OCI-LY3 (cell line): ENCODE results near the gene RFTN2.

Experiments used
- EZH2phosphoT487 ChIP-seq: fragments of 200-600 bp; shearing (Covaris generic); IDR thresholded peaks from 2 replicates; pipeline ENCODE4 v1.6.1; 2018; ENCODE audit warnings: antibody characterized with exemption, mixed run types, low read depth
- TF ChIP-seq, protein P1 (sequence below): fragments of 200-600, 300-600 bp; sonication (generic); IDR thresholded peaks from 2 replicates; pipeline ENCODE4 v1.5.1; 2014; ENCODE audit warnings: antibody characterized with exemption, low read length, low read depth

DNA sequence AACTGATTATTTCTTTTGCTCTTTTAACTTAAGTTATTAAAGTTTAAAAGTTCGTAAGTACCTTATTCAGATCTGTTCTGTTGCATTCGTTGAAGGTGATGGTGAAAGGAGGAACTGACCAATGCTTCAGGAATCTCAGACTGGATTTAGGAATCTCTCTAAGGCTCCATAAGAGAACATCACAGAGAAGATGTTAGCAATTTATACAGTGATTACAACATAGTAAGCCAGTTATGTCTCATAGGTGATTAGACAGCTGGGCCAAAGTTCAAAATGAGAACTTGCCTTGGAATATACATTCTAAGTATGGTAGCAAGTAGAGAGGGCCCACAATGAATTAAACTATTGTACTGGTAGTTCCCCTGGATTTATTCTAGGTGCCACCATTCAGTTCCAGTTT is 32.9 kb upstream of the RFTN2 start:
- TF ChIP-seq, protein P1, sequence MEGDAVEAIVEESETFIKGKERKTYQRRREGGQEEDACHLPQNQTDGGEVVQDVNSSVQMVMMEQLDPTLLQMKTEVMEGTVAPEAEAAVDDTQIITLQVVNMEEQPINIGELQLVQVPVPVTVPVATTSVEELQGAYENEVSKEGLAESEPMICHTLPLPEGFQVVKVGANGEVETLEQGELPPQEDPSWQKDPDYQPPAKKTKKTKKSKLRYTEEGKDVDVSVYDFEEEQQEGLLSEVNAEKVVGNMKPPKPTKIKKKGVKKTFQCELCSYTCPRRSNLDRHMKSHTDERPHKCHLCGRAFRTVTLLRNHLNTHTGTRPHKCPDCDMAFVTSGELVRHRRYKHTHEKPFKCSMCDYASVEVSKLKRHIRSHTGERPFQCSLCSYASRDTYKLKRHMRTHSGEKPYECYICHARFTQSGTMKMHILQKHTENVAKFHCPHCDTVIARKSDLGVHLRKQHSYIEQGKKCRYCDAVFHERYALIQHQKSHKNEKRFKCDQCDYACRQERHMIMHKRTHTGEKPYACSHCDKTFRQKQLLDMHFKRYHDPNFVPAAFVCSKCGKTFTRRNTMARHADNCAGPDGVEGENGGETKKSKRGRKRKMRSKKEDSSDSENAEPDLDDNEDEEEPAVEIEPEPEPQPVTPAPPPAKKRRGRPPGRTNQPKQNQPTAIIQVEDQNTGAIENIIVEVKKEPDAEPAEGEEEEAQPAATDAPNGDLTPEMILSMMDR = no peak
- TF ChIP-seq EZH2phosphoT487 = no peak
